ENCODE measurements around the gene ZNF440. TPM values are rescaled to one million over a fixed set of nuclear protein-coding genes. Genes with fewer than 3 reads are reported as not detected.
"Not testable (repeated sequence)": the region's sequence is repeated elsewhere in the genome, so short reads cannot be mapped to it uniquely, and the experiment has no call there.

ZNF440 gene
- total RNA-seq, 1 donor from 2014 or later: 1.1 TPM

DNA sequence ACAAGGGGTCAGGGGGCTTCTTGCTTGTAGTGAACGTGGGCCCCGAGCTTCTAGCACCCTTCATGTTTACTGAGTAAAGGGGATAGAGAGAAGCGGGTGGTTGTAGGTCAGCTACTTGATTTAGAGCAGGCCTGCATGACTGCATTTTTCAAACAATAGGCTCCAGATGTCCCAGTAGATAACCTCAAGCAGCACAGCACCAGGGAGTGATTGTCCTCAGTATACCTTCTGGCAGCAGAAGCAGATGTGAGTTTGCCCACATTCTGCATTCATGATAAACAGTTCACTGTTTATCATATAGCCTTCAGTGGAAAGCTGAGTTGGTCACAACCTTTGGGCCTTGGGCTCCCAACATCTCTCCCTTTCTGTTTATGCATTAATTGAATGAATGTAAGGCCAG, 39.3 kb downstream of the ZNF440 start:
- no peak overlapping the region for H3K4me3 ChIP-seq
- H3K27me3 ChIP-seq: no peaks in the 10 kb centered on the region
- intact Hi-C loops (cut with DNase I): no loop called here
- no peak for DNase-seq (ENCODE audit: low spot score in 2 of 2)
- H3K9me3 ChIP-seq: peaks cover 14 to 54% of the 10 kb centered on the region in 2 donors
- H3K27ac ChIP-seq: no peak overlapping the region
- TF ChIP-seq, protein P1, sequence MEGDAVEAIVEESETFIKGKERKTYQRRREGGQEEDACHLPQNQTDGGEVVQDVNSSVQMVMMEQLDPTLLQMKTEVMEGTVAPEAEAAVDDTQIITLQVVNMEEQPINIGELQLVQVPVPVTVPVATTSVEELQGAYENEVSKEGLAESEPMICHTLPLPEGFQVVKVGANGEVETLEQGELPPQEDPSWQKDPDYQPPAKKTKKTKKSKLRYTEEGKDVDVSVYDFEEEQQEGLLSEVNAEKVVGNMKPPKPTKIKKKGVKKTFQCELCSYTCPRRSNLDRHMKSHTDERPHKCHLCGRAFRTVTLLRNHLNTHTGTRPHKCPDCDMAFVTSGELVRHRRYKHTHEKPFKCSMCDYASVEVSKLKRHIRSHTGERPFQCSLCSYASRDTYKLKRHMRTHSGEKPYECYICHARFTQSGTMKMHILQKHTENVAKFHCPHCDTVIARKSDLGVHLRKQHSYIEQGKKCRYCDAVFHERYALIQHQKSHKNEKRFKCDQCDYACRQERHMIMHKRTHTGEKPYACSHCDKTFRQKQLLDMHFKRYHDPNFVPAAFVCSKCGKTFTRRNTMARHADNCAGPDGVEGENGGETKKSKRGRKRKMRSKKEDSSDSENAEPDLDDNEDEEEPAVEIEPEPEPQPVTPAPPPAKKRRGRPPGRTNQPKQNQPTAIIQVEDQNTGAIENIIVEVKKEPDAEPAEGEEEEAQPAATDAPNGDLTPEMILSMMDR (IDR thresholded peaks at IDR 0.05): no peak
- peaks cover 6 to 21% of the 10 kb centered on the region in 2 donors for H3K36me3 ChIP-seq
- no peaks in the 10 kb centered on the region for H3K4me1 ChIP-seq

DNA sequence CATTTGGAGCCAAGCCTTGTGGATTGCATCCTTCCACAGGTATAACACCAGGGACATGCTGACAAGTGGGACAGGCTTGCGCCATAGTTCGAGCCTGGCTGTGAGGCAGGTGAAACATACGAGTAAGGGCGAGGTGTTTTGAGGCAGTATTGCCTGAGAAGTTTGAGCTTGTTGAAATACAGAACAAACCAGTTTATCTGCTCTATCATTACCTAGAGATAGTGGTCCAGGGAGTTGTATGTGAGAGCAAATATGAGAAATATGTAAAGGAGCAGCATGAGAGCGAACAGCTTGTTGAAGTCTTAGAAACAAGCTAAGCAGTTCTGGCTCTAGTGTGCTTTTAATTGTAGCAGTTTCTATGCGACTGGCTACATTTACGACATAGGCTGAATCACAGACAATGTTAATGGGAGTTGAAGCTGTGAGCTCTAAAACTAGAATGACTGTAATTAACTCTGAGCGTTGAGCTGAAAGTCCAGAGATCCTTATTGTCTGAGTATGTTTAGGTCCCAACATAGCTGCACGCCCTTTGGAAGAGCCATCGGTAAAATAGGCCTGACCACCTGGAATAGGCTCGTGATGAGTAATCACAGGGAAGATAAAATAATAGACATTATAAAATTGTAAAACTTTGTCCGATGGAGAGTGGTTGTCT, 42.6 kb downstream of the ZNF440 start:
- Histone ChIP-seq H3K4me3 (no peak overlapping the region), H3K9me3 (peaks cover 47 to 86% of the 10 kb centered on the region in 2 donors), H3K27ac (no peak overlapping the region), H3K27me3 (no peaks in the 10 kb centered on the region), H3K36me3 (peaks cover 9 to 24% of the 10 kb centered on the region in 2 donors), H3K4me1 (no peaks in the 10 kb centered on the region)
- intact Hi-C loops (cut with DNase I): no loop called here
- TF ChIP-seq, protein P1 (IDR thresholded peaks at IDR 0.05): no peak
- DNase-seq (ENCODE audit: low spot score in 2 of 2): no peak

DNA sequence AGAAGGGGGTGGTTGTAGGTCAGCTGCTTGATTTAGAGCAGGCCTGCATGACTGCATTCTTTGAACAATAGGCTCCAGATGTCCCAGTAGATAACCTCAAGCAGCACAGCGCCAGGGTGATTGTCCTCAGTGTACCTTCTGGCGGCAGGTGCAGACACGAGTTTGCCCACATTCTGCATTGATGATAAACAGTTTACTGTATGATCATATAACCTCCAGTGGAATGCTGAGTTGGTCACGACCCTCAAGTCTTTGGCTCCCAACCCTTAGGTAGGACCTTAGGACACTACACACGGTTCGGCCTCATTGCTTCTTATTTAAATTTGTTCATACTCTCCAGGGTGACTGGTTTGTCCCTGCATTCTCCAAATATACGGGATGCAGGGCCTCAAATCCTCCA, 46.6 kb downstream of the ZNF440 start:
- no peak for DNase-seq (ENCODE audit: low spot score in 2 of 2)
- Histone ChIP-seq H3K27ac (no peak overlapping the region), H3K4me1 (no peaks in the 10 kb centered on the region), H3K4me3 (no peak overlapping the region), H3K27me3 (no peaks in the 10 kb centered on the region), H3K36me3 (peaks cover 13 to 27% of the 10 kb centered on the region in 2 donors), H3K9me3 (peaks cover 87 to 94% of the 10 kb centered on the region in 2 donors)
- TF ChIP-seq, protein P1 (IDR thresholded peaks at IDR 0.05): no peak
- intact Hi-C loops (cut with DNase I): no loop called here

DNA sequence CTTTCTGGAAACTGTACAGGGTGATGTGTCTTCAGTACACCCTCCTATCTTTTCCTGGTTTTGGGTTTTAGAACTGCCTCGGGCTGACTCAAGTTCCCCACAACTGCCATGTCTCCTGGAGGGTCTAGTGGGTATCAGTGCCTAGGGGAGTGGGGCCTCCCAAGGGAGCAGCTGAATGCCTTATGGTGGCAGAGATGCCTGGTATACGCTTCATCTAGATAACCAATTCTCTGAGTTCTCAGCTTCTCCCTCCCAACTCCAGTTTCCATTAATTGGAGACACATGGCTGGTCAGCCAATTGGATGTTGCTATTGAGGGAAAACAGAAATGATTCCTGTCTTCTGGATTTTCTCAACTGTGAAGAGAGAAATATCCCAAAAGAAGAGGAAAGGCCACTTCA, 47.2 kb downstream of the ZNF440 start:
- H3K4me3 ChIP-seq: no peak overlapping the region
- no peaks in the 10 kb centered on the region for H3K4me1 ChIP-seq
- no peak overlapping the region for H3K27ac ChIP-seq
- H3K36me3 ChIP-seq: peaks cover 19 to 31% of the 10 kb centered on the region in 2 donors
- intact Hi-C loops (cut with DNase I): no loop called here
- no peak for DNase-seq (ENCODE audit: low spot score in 2 of 2)
- H3K9me3 ChIP-seq: peaks cover 92 to 98% of the 10 kb centered on the region in 2 donors
- H3K27me3 ChIP-seq: no peaks in the 10 kb centered on the region
- TF ChIP-seq, protein P1 (IDR thresholded peaks at IDR 0.05): no peak

DNA sequence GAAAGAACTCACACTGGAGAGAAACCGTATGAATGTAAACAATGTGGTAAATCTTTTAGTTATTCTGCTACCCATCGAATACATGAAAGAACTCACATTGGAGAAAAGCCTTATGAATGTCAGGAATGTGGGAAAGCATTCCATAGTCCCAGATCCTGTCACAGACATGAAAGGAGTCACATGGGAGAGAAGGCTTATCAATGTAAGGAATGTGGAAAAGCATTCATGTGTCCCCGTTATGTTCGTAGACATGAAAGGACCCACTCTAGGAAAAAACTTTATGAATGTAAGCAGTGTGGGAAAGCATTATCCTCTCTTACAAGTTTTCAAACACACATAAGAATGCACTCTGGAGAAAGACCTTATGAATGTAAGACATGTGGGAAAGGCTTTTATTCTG, 53.7 kb downstream of the ZNF440 start:
- DNase-seq (ENCODE audit: low spot score in 2 of 2); H3K27ac ChIP-seq; H3K4me1 ChIP-seq; intact Hi-C loops (cut with DNase I); H3K27me3 ChIP-seq: not testable (repeated sequence)
- peak overlapping the region in 1 of 2 donors; percentile 26 for H3K4me3 ChIP-seq
- peaks cover 88 to 97% of the 10 kb centered on the region in 2 donors for H3K9me3 ChIP-seq
- peaks cover 44 to 53% of the 10 kb centered on the region in 2 donors for H3K36me3 ChIP-seq

DNA sequence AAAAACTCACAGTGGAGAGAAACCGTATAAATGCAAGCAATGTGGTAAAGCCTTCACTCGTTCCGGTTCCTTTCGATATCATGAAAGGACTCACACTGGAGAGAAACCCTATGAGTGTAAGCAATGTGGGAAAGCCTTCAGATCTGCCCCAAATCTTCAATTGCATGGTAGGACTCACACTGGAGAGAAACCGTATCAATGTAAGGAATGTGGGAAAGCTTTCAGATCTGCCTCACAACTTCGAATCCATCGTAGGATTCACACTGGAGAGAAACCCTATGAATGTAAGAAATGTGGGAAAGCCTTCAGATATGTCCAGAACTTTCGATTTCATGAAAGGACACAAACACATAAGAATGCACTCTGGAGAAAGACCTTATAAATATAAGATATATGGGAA, 54.1 kb downstream of the ZNF440 start:
- DNase-seq (ENCODE audit: low spot score in 2 of 2): no peak
- peaks cover 43 to 52% of the 10 kb centered on the region in 2 donors for H3K36me3 ChIP-seq
- no peak overlapping the region for H3K27ac ChIP-seq
- H3K4me1 ChIP-seq: no peaks in the 10 kb centered on the region
- H3K27me3 ChIP-seq: no peaks in the 10 kb centered on the region
- TF ChIP-seq, protein P1 (IDR thresholded peaks at IDR 0.05): no peak
- no peak overlapping the region for H3K4me3 ChIP-seq
- peaks cover 85 to 97% of the 10 kb centered on the region in 2 donors for H3K9me3 ChIP-seq
- intact Hi-C loops (cut with DNase I): no loop called here

All from ascending aorta (tissue), 2 donors.